Measurements from ENCODE around the gene FNIP1. TPM values are rescaled to one million over a fixed set of nuclear protein-coding genes. Genes with fewer than 3 reads are reported as not detected.
A peak's percentile ranks its signal among the peaks of the same experiment; 100 is the strongest.

The FNIP1 gene
- total and polyA plus RNA-seq, 9 of the 15 experiments (the other 6 are each of a cell fraction or from before 2014, with no cell fraction given) = 5.0 to 32.8 (median 18.4) TPM

DNA sequence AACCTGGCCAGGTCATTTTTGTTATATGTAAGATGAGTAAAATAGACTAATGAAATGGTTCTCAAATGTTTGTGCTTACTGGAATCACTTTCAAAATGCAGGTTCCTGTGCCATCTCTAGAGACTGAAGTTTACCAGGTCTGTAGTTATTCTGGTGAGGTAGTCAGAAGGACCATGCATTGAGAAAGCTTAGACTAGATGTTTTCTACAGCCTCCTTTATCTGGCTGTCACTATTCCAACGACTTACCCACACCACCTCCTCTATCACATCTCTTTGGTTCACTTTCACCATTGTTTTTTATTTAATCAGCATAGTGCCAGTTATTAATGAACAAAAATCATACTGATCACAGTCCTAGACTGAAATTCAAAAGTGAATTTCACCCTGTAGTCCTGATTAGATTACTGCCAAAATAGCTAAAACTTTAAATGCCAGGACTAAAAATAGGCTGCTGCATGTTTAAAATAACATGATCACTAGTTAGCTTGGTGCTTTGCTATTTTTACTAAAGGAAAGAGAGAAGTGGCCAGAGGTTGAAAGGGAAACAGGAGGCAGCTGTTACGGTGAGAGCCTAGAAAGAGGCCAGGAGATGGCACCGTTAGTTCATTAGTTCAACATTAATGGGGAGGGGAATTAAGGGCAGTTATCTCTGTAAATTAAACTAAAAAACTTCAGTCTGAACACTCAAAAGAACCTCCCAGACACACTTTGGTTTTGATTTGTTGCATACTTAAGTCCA lies 13.9 kb upstream of the FNIP1 start (continued):
- TF ChIP-seq, protein P1, sequence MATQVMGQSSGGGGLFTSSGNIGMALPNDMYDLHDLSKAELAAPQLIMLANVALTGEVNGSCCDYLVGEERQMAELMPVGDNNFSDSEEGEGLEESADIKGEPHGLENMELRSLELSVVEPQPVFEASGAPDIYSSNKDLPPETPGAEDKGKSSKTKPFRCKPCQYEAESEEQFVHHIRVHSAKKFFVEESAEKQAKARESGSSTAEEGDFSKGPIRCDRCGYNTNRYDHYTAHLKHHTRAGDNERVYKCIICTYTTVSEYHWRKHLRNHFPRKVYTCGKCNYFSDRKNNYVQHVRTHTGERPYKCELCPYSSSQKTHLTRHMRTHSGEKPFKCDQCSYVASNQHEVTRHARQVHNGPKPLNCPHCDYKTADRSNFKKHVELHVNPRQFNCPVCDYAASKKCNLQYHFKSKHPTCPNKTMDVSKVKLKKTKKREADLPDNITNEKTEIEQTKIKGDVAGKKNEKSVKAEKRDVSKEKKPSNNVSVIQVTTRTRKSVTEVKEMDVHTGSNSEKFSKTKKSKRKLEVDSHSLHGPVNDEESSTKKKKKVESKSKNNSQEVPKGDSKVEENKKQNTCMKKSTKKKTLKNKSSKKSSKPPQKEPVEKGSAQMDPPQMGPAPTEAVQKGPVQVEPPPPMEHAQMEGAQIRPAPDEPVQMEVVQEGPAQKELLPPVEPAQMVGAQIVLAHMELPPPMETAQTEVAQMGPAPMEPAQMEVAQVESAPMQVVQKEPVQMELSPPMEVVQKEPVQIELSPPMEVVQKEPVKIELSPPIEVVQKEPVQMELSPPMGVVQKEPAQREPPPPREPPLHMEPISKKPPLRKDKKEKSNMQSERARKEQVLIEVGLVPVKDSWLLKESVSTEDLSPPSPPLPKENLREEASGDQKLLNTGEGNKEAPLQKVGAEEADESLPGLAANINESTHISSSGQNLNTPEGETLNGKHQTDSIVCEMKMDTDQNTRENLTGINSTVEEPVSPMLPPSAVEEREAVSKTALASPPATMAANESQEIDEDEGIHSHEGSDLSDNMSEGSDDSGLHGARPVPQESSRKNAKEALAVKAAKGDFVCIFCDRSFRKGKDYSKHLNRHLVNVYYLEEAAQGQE (IDR thresholded peaks at IDR 0.05; ENCODE audit: borderline replicate concordance) = peak; percentile 77
- TF ChIP-seq, protein P1 (CRISPR knock-in tag; IDR thresholded peaks at IDR 0.05; ENCODE audit: low read depth) = no peak
- TF ChIP-seq MAZ (CRISPR knock-in tag; conservative IDR thresholded peaks at IDR 0.05 in 1 of 2, IDR thresholded peaks at IDR 0.05 in 1 of 2) = peak in 1 of 2 experiments; percentile 27; a peak in 1 of 4 replicates
- peak; percentile 72 to 85 for TF ChIP-seq RAD21 (CRISPR knock-in tag; conservative IDR thresholded peaks at IDR 0.05 in 1 of 2, IDR thresholded peaks at IDR 0.05 in 1 of 2)
- no peak for TF ChIP-seq ARID1B (IDR thresholded peaks at IDR 0.05)
- no peak for TF ChIP-seq ZNF583 (CRISPR knock-in tag; IDR thresholded peaks at IDR 0.05)
- TF ChIP-seq HDGF (IDR thresholded peaks at IDR 0.05) = no peak
- no peak for TF ChIP-seq ZNF384 (IDR thresholded peaks at IDR 0.05; ENCODE audit: low read depth, low read length)
- no peak for TF ChIP-seq FOXP1 (CRISPR knock-in tag; IDR thresholded peaks at IDR 0.05)
- no peak for TF ChIP-seq ZKSCAN1 (IDR thresholded peaks at IDR 0.05; ENCODE audit: low read depth, low read length)
- TF ChIP-seq TOE1 (IDR thresholded peaks at IDR 0.05; ENCODE audit: borderline replicate concordance) = no peak
- TF ChIP-seq TOE1 (CRISPR knock-in tag; IDR thresholded peaks at IDR 0.05; ENCODE audit: borderline replicate concordance, low read depth) = no peak
- no peak for TF ChIP-seq DDX20 (tag; IDR thresholded peaks at IDR 0.05; ENCODE audit: low read depth)
- TF ChIP-seq, protein P2, sequence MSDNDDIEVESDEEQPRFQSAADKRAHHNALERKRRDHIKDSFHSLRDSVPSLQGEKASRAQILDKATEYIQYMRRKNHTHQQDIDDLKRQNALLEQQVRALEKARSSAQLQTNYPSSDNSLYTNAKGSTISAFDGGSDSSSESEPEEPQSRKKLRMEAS (CRISPR knock-in tag; IDR thresholded peaks at IDR 0.05) = no peak
- no peak for TF ChIP-seq CREM (IDR thresholded peaks at IDR 0.05; ENCODE audit: low read depth)
- no peak for TF ChIP-seq XRCC4 (IDR thresholded peaks at IDR 0.05; ENCODE audit: extremely low read depth, insufficient read depth, insufficient read length)
- no peak for TF ChIP-seq MED1 (CRISPR knock-in tag; IDR thresholded peaks at IDR 0.05; ENCODE audit: borderline replicate concordance)
- no peak for TF ChIP-seq RNF2 (IDR thresholded peaks at IDR 0.05)
- TF ChIP-seq HDAC1 (IDR thresholded peaks at IDR 0.05) = no peak
- no peak for TF ChIP-seq NR4A1 (CRISPR knock-in tag; IDR thresholded peaks at IDR 0.05)
- no peak for TF ChIP-seq NR4A1 (tag; IDR thresholded peaks at IDR 0.05)
- TF ChIP-seq MCM7 (IDR thresholded peaks at IDR 0.05) = no peak

Data from K562 (cell line).